Measurements from ENCODE around the gene STX1B. TPM values are rescaled to one million over a fixed set of nuclear protein-coding genes. Genes with fewer than 3 reads are reported as not detected.

Gene STX1B
- total and polyA plus RNA-seq, 4 donors, result 0.09 to 1.2 (median 0.51) TPM

GRCh38 chr16:30948667-30949649 is 61.5 kb downstream of the STX1B start, which contains the start of gene ORAI3:
Gene ORAI3 (plus strand): TSS chr16:30949068. CDS start chr16:30949290, 222 bp downstream.
- H3K36me3 ChIP-seq (ENCODE audit: control insufficient read depth in 4 of 4, insufficient read depth in 3 of 4, low read depth in 1 of 4, low read length in 3 of 4), result no peaks in the 10 kb centered on the region
- H3K4me3 ChIP-seq (ENCODE audit: low read depth in 1 of 3, low read length in 3 of 3), result peak within 1 kb of the TSS; percentile 84 to 90 (median 86)
- TF ChIP-seq SP1 (IDR thresholded peaks at IDR 0.05) (peak; percentile 12), YY1 (IDR thresholded peaks at IDR 0.05) (peak; percentile 24), HNF4A (conservative IDR thresholded peaks at IDR 0.05) (no peak), ATF3 (IDR thresholded peaks at IDR 0.05) (no peak), EGR1 (IDR thresholded peaks at IDR 0.05; ENCODE audit: low read depth in 2 of 2) (peak in 1 of 2 donors; percentile 30), NR2F2 (IDR thresholded peaks at IDR 0.05) (no peak), GABPA (IDR thresholded peaks at IDR 0.05 in 1 of 2, conservative IDR thresholded peaks at IDR 0.05 in 1 of 2) (peak in 1 of 2 donors; percentile 18), JUND (IDR thresholded peaks at IDR 0.05) (no peak), REST (IDR thresholded peaks at IDR 0.05) (peak; percentile 57), TAF1 (conservative IDR thresholded peaks at IDR 0.05) (peak; percentile 75)
- H3K9ac ChIP-seq (ENCODE audit: low read depth in 1 of 2, low read length in 2 of 2), result peak within 1 kb of the TSS; percentile 77 to 91
- WGBS, result under 1% methylated on average over 70 of the region's 70 CpGs
- no peaks in the 10 kb centered on the region for H3K9me3 ChIP-seq (ENCODE audit: control insufficient read depth in 4 of 4, low read length in 3 of 4)
- H3K27ac ChIP-seq (ENCODE audit: low read depth in 1 of 2, low read length in 2 of 2), result peak within 1 kb of the TSS; percentile 91 to 92
- DNase-seq (ENCODE audit: low spot score), result peak; percentile 69
- H3K27me3 ChIP-seq (ENCODE audit: control insufficient read depth in 4 of 4, insufficient read depth in 4 of 4, low read length in 3 of 4), result no peaks in the 10 kb centered on the region
- H3K4me1 ChIP-seq (ENCODE audit: control insufficient read depth in 4 of 4, insufficient read depth in 4 of 4, low read length in 3 of 4), result peaks cover 17 to 43% (median 34%) of the 10 kb centered on the region in 4 donors

- Histone ChIP-seq H3K4me3 (ENCODE audit: low read depth in 1 of 3, low read length in 3 of 3) (peak overlapping the region; percentile 81 to 86 (median 84)), H3K9me3 (ENCODE audit: control insufficient read depth in 4 of 4, low read length in 3 of 4) (no peaks in the 10 kb centered on the region), H3K9ac (ENCODE audit: low read depth in 1 of 2, low read length in 2 of 2) (peak overlapping the region in 1 of 2 donors; percentile 16), H3K27ac (ENCODE audit: low read depth in 1 of 2, low read length in 2 of 2) (peak overlapping the region; percentile 91 to 92), H3K36me3 (ENCODE audit: control insufficient read depth in 4 of 4, insufficient read depth in 3 of 4, low read depth in 1 of 4, low read length in 3 of 4) (no peaks in the 10 kb centered on the region), H3K27me3 (ENCODE audit: control insufficient read depth in 4 of 4, insufficient read depth in 4 of 4, low read length in 3 of 4) (no peaks in the 10 kb centered on the region), H3K4me1 (ENCODE audit: control insufficient read depth in 4 of 4, insufficient read depth in 4 of 4, low read length in 3 of 4) (peaks cover 14 to 34% (median 25%) of the 10 kb centered on the region in 4 donors)
- WGBS, result 44% methylated on average over 44 of the region's 44 CpGs
- TF ChIP-seq HNF4G (IDR thresholded peaks at IDR 0.05) (no peak), GABPA (IDR thresholded peaks at IDR 0.05 in 1 of 2, conservative IDR thresholded peaks at IDR 0.05 in 1 of 2) (no peak), SP1 (IDR thresholded peaks at IDR 0.05) (peak; percentile 42), EGR1 (IDR thresholded peaks at IDR 0.05; ENCODE audit: low read depth in 2 of 2) (peak in 1 of 2 donors; percentile 30)
- peak; percentile 74 for DNase-seq (ENCODE audit: low spot score)
Measured at GRCh38 chr16:30947859-30948666, 62.4 kb downstream of the STX1B start.
